AG10803 (cell line): ENCODE data around the gene CCT2.

Experiments used
- DNase-seq: peaks from one replicate; pipeline ENCODE4 v3.0.0; 2010; ENCODE audit warnings: low read depth
- H3K4me3 ChIP-seq: 2 replicates; pipeline ENCODE4 v1.5.1; 2011; ENCODE audit warnings: mild to moderate bottlenecking, low read length, control low read depth
- CTCF ChIP-seq: conservative IDR thresholded peaks from 2 replicates; pipeline ENCODE4 v1.5.1; 2011; ENCODE audit warnings: mild to moderate bottlenecking, low read length, control low read depth, inconsistent platforms

Gene CCT2

GRCh38 chr12:69570000-69570516 lies 15.2 kb upstream of the CCT2 start:
- no peak for TF ChIP-seq CTCF
- no peak overlapping the region for H3K4me3 ChIP-seq
- peak; percentile 89 for DNase-seq

- no peak overlapping the region for H3K4me3 ChIP-seq
Measured at GRCh38 chr12:69570545-69571399, 14.5 kb upstream of the CCT2 start.

GRCh38 chr12:69575346-69575745 lies 9.9 kb upstream of the CCT2 start:
- TF ChIP-seq CTCF = no peak
- H3K4me3 ChIP-seq = no peak overlapping the region
- DNase-seq = no peak

More at GRCh38 chr12:69570545-69571399, 14.5 kb upstream of the CCT2 start:
- DNase-seq = peak; percentile 70
- peak; percentile 86 for TF ChIP-seq CTCF

- H3K4me3 ChIP-seq = no peak overlapping the region
- TF ChIP-seq CTCF = no peak
- no peak for DNase-seq
Measured at GRCh38 chr12:69578283-69578682, 7.0 kb upstream of the CCT2 start.

GRCh38 chr12:69579029-69579428 lies 6.2 kb upstream of the CCT2 start:
- TF ChIP-seq CTCF = no peak
- DNase-seq = no peak
- no peak overlapping the region for H3K4me3 ChIP-seq

- no peak for DNase-seq
- TF ChIP-seq CTCF = no peak
- no peak overlapping the region for H3K4me3 ChIP-seq
Measured at GRCh38 chr12:69580074-69580473, 5.2 kb upstream of the CCT2 start.

GRCh38 chr12:69583203-69583602 lies 2.1 kb upstream of the CCT2 start:
- no peak for DNase-seq
- no peak overlapping the region for H3K4me3 ChIP-seq
- TF ChIP-seq CTCF = no peak
